ENCODE measurements around the gene MAF. TPM values are rescaled to one million over a fixed set of nuclear protein-coding genes. Genes with fewer than 3 reads are reported as not detected.

The MAF gene
- total and polyA plus RNA-seq, 2 of the 4 experiments (the other 2 are of a cell fraction), result under 0.01 to 0.02 TPM

GRCh38 chr16:79576602-79577001, 23.9 kb downstream of the MAF start:
- Histone ChIP-seq H2AFZ (replicated peaks; ENCODE audit: low read length, poor library complexity) (no peak overlapping the region), H4K20me1 (ENCODE audit: insufficient read depth, low read length) (no peaks in the 10 kb centered on the region), H2BK15ac (ENCODE audit: low read depth, low read length) (no peak overlapping the region), H2BK5ac (ENCODE audit: low read depth, low read length, poor library complexity, severe bottlenecking) (no peak overlapping the region), H3K9me3 (ENCODE audit: control insufficient read depth, insufficient read depth, low read length) (no peaks in the 10 kb centered on the region; the same call in none of the 2 replicates), H3K9me1 (ENCODE audit: insufficient read depth, low read length) (no peaks in the 10 kb centered on the region), H3K18ac (ENCODE audit: low read depth, low read length) (no peak overlapping the region), H3K9ac (ENCODE audit: low read depth, low read length) (no peak overlapping the region), H2AK5ac (ENCODE audit: low read depth, low read length) (no peak overlapping the region), H3K79me1 (ENCODE audit: low read depth in 1 of 2, low read length in 2 of 2) (no peaks in the 10 kb centered on the region), H3K4me1 (ENCODE audit: control insufficient read depth, insufficient read depth, low read length) (no peaks in the 10 kb centered on the region), H2BK20ac (ENCODE audit: low read depth, low read length) (no peak overlapping the region), H3K4me3 (ENCODE audit: insufficient read depth, low read depth, low read length) (no peak overlapping the region), H4K5ac (ENCODE audit: low read depth, low read length) (no peak overlapping the region), H3K23ac (ENCODE audit: low read depth, low read length) (no peak overlapping the region), H3K36me3 (ENCODE audit: control insufficient read depth, insufficient read depth, low read length) (no peaks in the 10 kb centered on the region), H4K91ac (ENCODE audit: insufficient read depth, low read depth, low read length) (no peak overlapping the region), H3K27ac (ENCODE audit: insufficient read depth, low read length) (no peak overlapping the region), H2BK120ac (ENCODE audit: low read depth, low read length) (no peak overlapping the region), H4K8ac (ENCODE audit: low read depth in 2 of 2, low read length in 2 of 2) (no peak overlapping the region), H3K4ac (ENCODE audit: low read depth, low read length) (no peak overlapping the region), H3K56ac (ENCODE audit: extremely low read depth, insufficient read depth, low read length) (no peak overlapping the region), H3K27me3 (ENCODE audit: control insufficient read depth, insufficient read depth, low read length) (no peaks in the 10 kb centered on the region), H2AK9ac (replicated peaks; ENCODE audit: low read depth, low read length, poor library complexity) (no peak overlapping the region), H3K4me2 (ENCODE audit: low read depth, low read length) (no peak overlapping the region), H3K14ac (replicated peaks; ENCODE audit: low read depth, low read length) (no peak overlapping the region)
- intact Hi-C loops (cut with micrococcal nuclease) (no loop called here), in situ Hi-C loops (cut with MboI; ENCODE audit: low sequenced_read_pairs) (no loop called here), dilution Hi-C loops (cut with HindIII; ENCODE audit: low sequenced_read_pairs, unreplicated experiment) (no loop called here)
- POLR2A ChIA-PET (ENCODE audit: unreplicated experiment), result no interaction called here
- WGBS, 2 experiments (ENCODE audit: extremely low coverage in 2 of 2, insufficient read length in 1 of 2), result no CpG with 5 or more reads among the region's 2 CpGs
- CTCF ChIA-PET, result no interaction called here
- DNase-seq, result no peak
- no peak for ATAC-seq (ENCODE audit: low read depth)
- no peak for TF ChIP-seq MAZ (IDR thresholded peaks at IDR 0.05; ENCODE audit: borderline replicate concordance, low read depth, low read length)
- no peak for TF ChIP-seq USF2 (IDR thresholded peaks at IDR 0.05; ENCODE audit: low read depth, low read length)
- no peak for TF ChIP-seq CEBPB (IDR thresholded peaks at IDR 0.05; ENCODE audit: low read depth, low read length)
- TF ChIP-seq, protein P1, sequence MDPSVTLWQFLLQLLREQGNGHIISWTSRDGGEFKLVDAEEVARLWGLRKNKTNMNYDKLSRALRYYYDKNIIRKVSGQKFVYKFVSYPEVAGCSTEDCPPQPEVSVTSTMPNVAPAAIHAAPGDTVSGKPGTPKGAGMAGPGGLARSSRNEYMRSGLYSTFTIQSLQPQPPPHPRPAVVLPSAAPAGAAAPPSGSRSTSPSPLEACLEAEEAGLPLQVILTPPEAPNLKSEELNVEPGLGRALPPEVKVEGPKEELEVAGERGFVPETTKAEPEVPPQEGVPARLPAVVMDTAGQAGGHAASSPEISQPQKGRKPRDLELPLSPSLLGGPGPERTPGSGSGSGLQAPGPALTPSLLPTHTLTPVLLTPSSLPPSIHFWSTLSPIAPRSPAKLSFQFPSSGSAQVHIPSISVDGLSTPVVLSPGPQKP (IDR thresholded peaks at IDR 0.05; ENCODE audit: borderline replicate concordance, low read depth, low read length), result no peak
- no peak for TF ChIP-seq CTCF (conservative IDR thresholded peaks at IDR 0.05; ENCODE audit: low read depth, low read length)
- no peak for TF ChIP-seq NFE2L2 (IDR thresholded peaks at IDR 0.05; ENCODE audit: low read depth, low read length)
- no peak for TF ChIP-seq BHLHE40 (IDR thresholded peaks at IDR 0.05; ENCODE audit: low read depth, low read length)
- TF ChIP-seq RCOR1 (IDR thresholded peaks at IDR 0.05; ENCODE audit: insufficient replicate concordance, low read length), result no peak
- TF ChIP-seq MAFK (IDR thresholded peaks at IDR 0.05; ENCODE audit: low read depth, low read length), result no peak
- TF ChIP-seq CHD1 (IDR thresholded peaks at IDR 0.05; ENCODE audit: low read depth, low read length), result no peak
- no peak for TF ChIP-seq SMC3 (IDR thresholded peaks at IDR 0.05; ENCODE audit: low read depth, low read length)
- TF ChIP-seq RFX5 (IDR thresholded peaks at IDR 0.05; ENCODE audit: low read depth, low read length), result no peak
- TF ChIP-seq POLR2A (IDR thresholded peaks at IDR 0.05; ENCODE audit: low read depth, low read length), result no peak
- TF ChIP-seq RAD21 (IDR thresholded peaks at IDR 0.05; ENCODE audit: low read length), result no peak
- no peak for TF ChIP-seq MXI1 (IDR thresholded peaks at IDR 0.05; ENCODE audit: borderline replicate concordance, low read depth, low read length)
- no peak for TF ChIP-seq FOS (IDR thresholded peaks at IDR 0.05; ENCODE audit: low read depth, low read length)
- BruUV-seq (replicated peaks), result no TSS peak

Measured in IMR-90 (cell line).